Activated naive CD8-positive, alpha-beta T cell treated with anti-CD3 and anti-CD28 coated beads, Interleukin-2, amount 10 ng/mL, durations not matched to agents 7 days and 5 days (primary cell): ENCODE results near the gene CDH8. TPM values are rescaled to one million over a fixed set of nuclear protein-coding genes. Genes with fewer than 3 reads are reported as not detected.

ENCODE experiments used
- ATAC-seq: fragments of 150-1000 bp; cut with Tn5 transposase; one replicate; pipeline ENCODE4 v1.10.0; 2021; ENCODE audit warnings: low read depth, moderate library complexity
- POLR2A ChIA-PET: fragments of 350-600 bp; sonication (Branson Sonifier 250); formaldehyde crosslinking; loops from one replicate; lab custom pipeline; 2021; ENCODE audit warnings: antibody characterized with exemption; lab: Charles Lee
- DNase-seq: peaks from one replicate; pipeline ENCODE4 v3.0.0; 2021
- H3K27ac Mint-ChIP-seq: one replicate; pipeline ENCODE4 v1.8.0; 2022; ENCODE audit warnings: mild to moderate bottlenecking, mixed read lengths
- H3K27me3 Mint-ChIP-seq: one replicate; pipeline ENCODE4 v1.8.0; 2022; ENCODE audit warnings: mild to moderate bottlenecking, moderate library complexity, mixed read lengths
- H3K36me3 Mint-ChIP-seq: one replicate; pipeline ENCODE4 v1.8.0; 2021; ENCODE audit warnings: mild to moderate bottlenecking, mixed read lengths
- H3K4me1 Mint-ChIP-seq: one replicate; pipeline ENCODE4 v1.8.0; 2021; ENCODE audit warnings: mixed read lengths
- H3K4me3 Mint-ChIP-seq: one replicate; pipeline ENCODE4 v1.8.0; 2022; ENCODE audit warnings: mild to moderate bottlenecking, moderate library complexity, mixed read lengths
- H3K9me3 Mint-ChIP-seq: one replicate; pipeline ENCODE4 v1.8.0; 2021; ENCODE audit warnings: mixed read lengths
- total RNA-seq, 2 experiments: library from RNA; stranded (reverse); gene quantifications; one replicate each; pipeline ENCODE4 v1.2.3, GENCODE V29; 2021

Gene CDH8
- total RNA-seq, 2 experiments from 2014 or later, result 0.62 TPM; not detected in 1

DNA sequence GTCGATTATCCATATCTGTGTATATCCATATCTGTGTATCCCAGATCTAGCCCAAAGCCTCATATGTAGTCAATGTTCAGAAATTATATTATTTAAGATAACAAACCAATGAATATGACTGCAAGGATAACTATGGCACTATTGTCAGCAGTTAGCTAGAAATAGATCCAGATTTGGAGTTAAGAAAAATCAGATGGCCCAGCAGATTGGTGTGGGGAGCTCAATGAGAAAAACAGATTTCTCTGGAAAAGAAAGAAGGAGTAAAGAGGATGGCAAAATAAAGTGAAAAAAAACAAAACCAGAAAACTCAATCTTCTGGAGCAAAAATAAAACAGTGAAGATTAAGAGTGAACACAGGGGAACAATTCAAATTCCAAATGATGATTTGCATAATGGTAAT lies 10.6 kb upstream of the CDH8 start:
- ATAC-seq (no peak), DNase-seq (no peak)
- no peaks in the 10 kb centered on the region for H3K27me3 Mint-ChIP-seq
- H3K36me3 Mint-ChIP-seq, result no peaks in the 10 kb centered on the region
- H3K4me3 Mint-ChIP-seq, result no peak overlapping the region
- H3K9me3 Mint-ChIP-seq, result peaks cover 3% of the 10 kb centered on the region
- H3K4me1 Mint-ChIP-seq, result no peaks in the 10 kb centered on the region
- H3K27ac Mint-ChIP-seq, result no peak overlapping the region
- POLR2A ChIA-PET, result no interaction called here

DNA sequence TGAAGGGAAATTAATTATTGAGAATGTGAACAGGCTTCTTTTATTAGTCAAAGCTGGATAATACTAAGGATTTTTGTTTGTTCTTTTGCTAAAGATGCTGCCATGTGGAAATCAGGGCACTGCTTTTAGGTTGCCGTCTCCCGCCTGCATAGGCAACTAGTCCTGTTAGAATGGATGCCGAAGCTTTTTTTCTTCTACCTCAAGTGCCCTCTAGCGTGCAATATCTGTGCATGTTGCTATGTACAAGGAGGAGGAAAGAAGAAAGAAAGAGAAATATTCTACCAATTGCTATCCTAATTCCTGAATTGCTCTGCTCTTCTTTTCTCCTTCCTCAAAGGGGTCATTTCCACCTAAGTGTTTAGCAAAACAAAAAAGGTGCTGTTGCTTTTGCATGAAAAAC lies 5.2 kb upstream of the CDH8 start:
- H3K27ac Mint-ChIP-seq, result no peak overlapping the region
- ATAC-seq (no peak), DNase-seq (no peak)
- no peak overlapping the region for H3K4me3 Mint-ChIP-seq
- no peaks in the 10 kb centered on the region for H3K36me3 Mint-ChIP-seq
- POLR2A ChIA-PET, result no interaction called here
- peaks cover 7% of the 10 kb centered on the region for H3K27me3 Mint-ChIP-seq
- H3K4me1 Mint-ChIP-seq, result no peaks in the 10 kb centered on the region
- peaks cover 3% of the 10 kb centered on the region for H3K9me3 Mint-ChIP-seq

DNA sequence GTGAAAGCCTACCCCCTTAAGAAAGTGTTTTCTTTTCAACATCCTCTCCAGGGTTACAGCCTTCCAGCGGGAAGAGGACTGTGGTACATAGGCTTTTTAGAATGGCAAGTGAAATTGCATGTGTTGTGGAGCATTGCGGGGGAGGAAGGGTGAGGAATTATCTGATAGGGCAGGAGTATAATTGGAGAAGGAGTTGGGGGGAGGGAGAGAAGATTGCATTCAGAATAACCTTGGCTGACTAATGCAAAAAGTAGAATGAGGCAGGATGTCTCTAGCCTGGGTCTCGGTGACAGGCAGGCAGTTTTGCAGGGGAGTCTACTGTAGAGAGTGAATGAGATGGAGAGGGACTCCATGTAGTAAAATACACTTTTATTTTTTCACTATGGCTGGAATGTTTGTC lies 2.4 kb upstream of the CDH8 start:
- no peak overlapping the region for H3K4me3 Mint-ChIP-seq
- DNase-seq (no peak), ATAC-seq (no peak)
- no peaks in the 10 kb centered on the region for H3K36me3 Mint-ChIP-seq
- no peak overlapping the region for H3K27ac Mint-ChIP-seq
- H3K9me3 Mint-ChIP-seq, result peaks cover 1% of the 10 kb centered on the region
- peaks cover 20% of the 10 kb centered on the region for H3K27me3 Mint-ChIP-seq
- no peaks in the 10 kb centered on the region for H3K4me1 Mint-ChIP-seq
- POLR2A ChIA-PET, result no interaction called here

DNA sequence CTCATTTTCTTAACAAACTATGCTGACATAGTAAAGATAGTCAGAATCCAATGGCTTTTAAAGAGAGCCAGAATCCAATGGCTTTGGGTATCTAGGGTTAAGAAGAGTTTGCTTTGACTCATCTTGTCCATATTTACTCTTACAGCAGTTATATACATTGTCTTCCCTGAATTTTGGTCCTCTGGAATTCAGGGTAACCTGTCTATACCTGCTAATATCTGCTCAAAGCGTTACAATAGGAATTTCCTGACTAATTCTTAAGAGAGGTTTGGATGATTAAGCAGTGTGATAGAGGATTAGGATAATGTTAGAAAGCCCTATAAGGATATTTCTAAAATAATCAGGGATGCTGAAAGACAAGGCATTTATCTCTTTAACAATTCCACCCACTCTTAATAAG lies 2.0 kb upstream of the CDH8 start:
- Mint-ChIP-seq H3K27ac (no peak overlapping the region), H3K4me1 (no peaks in the 10 kb centered on the region), H3K9me3 (no peaks in the 10 kb centered on the region)

DNA sequence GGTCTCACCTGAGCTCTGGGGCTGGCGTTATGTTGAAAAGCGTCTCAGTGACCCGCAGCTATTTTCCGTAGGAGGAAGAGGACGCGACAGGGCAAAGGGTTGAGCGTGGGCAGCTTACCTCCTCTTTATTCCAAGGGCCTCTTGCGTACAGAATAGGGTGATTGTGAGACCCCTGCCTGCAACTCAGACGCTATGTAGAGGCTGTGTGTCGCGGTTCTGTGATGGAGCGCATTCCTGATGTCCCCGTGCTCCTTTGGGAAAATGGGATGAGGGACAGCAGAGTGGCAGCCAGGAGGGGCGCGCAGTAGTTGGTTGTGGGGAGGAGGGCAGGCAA lies 531 bp upstream of the CDH8 start:
- Mint-ChIP-seq H3K27me3 (peaks cover 20% of the 10 kb centered on the region), H3K4me3 (no peak overlapping the region), H3K27ac (no peak overlapping the region), H3K4me1 (no peaks in the 10 kb centered on the region), H3K9me3 (no peaks in the 10 kb centered on the region), H3K36me3 (no peaks in the 10 kb centered on the region)
- POLR2A ChIA-PET, result no interaction called here
- DNase-seq (no peak), ATAC-seq (no peak)

More for the DNA sequence above, 2.0 kb upstream of the CDH8 start:
- Mint-ChIP-seq H3K27me3 (peaks cover 20% of the 10 kb centered on the region), H3K36me3 (no peaks in the 10 kb centered on the region), H3K4me3 (no peak overlapping the region)
- no peak for DNase-seq
- ATAC-seq, result no peak
- POLR2A ChIA-PET, result no interaction called here

DNA sequence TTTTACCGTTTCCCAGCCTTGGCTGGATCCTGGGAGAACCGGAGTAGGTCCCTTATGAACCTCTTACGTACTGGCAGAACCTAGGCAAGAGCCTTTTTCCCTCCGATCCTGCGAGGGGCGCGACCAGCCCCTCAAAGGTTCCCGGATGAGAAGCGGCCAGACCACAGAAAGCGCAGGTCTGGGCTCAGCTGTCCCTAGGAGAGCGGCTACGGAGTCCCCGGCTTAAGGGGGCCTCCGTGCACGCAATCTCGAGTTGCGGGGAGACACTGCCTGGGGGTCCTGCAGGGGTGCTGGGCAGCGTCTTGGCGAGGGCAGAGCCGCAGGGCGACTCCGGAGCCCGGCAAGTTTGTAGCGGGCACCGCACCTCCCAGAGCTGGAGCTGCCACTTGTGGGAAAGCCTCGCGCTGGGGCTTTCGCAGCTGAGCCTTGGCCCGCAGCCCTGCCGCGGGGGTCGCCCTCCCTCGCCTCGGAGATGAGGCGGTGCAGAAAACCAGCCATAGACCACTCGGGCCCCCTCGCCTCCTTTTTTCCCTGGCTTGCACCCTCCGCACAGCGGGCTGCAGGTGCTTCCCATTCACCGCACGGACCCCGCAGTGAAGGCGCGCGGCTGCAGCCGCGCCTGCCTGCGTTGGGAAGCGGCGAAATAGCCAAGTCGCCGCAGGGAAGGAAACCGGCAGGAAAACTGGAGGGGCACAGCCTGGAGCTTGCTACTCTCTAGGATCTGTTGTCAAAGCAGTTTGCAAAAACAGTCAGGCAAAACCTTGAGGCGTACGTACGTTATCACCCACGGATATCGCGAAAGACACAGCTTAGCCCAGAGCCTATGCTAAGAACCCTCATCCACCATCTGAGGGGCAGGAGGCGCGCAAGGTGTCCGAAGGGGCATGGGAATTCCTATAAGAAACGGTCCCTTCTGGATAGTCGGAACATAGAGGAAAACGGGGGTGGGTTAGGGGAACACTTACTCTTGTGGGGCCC lies 834 bp downstream of the CDH8 start:
- Mint-ChIP-seq H3K4me1 (no peaks in the 10 kb centered on the region), H3K36me3 (no peaks in the 10 kb centered on the region), H3K4me3 (no peak overlapping the region), H3K27ac (no peak overlapping the region), H3K27me3 (peaks cover 20% of the 10 kb centered on the region), H3K9me3 (no peaks in the 10 kb centered on the region)
- no peak for ATAC-seq
- POLR2A ChIA-PET, result no interaction called here
- no peak for DNase-seq

DNA sequence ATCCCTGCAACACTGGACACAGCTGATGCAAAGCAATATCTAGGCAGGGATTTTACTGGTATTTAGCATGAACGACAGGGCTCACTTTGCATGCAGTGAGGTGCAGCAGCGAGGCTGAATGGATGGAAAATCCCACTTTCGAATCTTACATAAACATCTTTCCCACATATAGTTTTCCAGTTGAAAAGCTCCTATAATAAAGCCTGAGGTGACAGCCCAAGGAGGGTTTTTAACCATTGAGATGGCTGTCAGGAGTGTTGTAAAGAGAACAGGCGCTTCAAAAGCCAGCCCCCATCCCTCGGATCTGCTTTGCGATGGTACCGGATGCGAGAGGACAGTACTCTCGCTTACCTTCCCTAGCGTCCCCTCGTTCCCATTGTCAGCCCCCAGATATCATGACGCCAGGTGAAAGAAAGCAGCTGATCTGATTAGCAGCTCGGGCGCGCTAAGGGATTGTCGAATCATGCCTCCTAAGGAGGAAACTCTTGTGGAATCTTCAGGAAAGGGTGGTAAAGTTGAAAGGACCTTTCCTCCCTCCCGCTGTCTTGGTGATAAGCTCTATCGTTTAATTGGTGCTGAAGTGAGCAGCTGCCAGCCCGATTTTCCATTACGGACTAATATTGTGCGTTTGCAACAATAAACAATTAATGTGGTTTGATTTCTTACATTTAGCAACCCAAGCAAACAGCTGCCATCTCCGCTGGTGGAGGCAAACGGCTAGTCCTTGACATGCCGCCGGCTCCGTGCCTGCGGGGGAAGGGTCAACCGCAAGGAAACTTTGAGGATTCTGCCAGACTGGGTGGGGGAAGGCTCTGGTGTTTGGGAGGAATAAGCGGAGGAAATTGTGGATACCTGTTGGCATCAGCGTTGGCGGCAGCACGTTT lies 1.8 kb downstream of the CDH8 start:
- Mint-ChIP-seq H3K4me1 (no peaks in the 10 kb centered on the region), H3K4me3 (no peak overlapping the region), H3K36me3 (no peaks in the 10 kb centered on the region), H3K9me3 (no peaks in the 10 kb centered on the region), H3K27ac (no peak overlapping the region), H3K27me3 (peaks cover 20% of the 10 kb centered on the region)
- DNase-seq, result no peak
- ATAC-seq, result no peak
- POLR2A ChIA-PET, result interaction anchor here (0.8 kb wide), 1 partner anchor 8 kb away, joined by 3 read pairs; no protein-coding TSS in a partner anchor

DNA sequence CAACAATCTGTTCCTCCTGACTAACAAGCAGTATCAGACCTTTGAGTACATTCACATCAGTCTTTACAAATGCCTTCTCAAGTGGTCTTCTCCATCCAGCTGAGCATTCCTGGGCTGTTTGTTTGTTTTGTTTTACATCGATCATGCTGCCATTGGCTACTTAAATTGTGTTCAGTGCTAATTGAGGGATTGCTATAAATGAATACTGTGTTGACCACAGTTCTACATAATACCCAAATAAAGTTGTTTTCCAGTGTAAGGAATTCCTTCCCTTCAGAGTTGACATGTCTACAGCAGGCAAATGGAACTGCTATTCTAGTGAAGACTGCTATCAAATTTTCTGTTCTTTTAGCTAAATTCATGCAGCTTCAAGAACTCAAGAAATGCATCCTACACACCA lies 3.2 kb downstream of the CDH8 start:
- peaks cover 20% of the 10 kb centered on the region for H3K27me3 Mint-ChIP-seq
- H3K36me3 Mint-ChIP-seq, result no peaks in the 10 kb centered on the region
- ATAC-seq, result no peak
- no peak overlapping the region for H3K27ac Mint-ChIP-seq
- no peaks in the 10 kb centered on the region for H3K4me1 Mint-ChIP-seq
- no peaks in the 10 kb centered on the region for H3K9me3 Mint-ChIP-seq
- H3K4me3 Mint-ChIP-seq, result no peak overlapping the region
- POLR2A ChIA-PET, result no interaction called here
- DNase-seq, result no peak

DNA sequence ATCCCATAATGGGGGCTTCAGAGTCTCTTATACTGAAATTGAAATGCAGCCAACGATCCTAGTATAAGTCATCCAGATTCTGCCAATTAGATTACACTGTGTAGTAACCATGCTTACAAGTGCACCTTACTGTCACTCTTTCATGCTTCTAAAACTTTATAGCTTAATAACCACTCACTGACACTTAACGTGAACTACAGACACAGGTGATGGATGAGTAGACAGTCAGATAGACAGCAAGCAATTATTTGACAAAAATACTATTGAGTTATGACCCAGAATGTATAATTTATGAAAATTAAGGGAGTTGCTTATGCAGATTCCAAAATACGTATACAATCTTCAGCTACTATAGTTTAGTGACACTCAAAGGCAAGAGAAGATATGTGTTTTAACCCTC lies 6.3 kb downstream of the CDH8 start:
- no peaks in the 10 kb centered on the region for H3K9me3 Mint-ChIP-seq
- peaks cover 7% of the 10 kb centered on the region for H3K27me3 Mint-ChIP-seq
- DNase-seq, result no peak
- POLR2A ChIA-PET, result no interaction called here
- no peak overlapping the region for H3K27ac Mint-ChIP-seq
- ATAC-seq, result no peak
- H3K4me3 Mint-ChIP-seq, result no peak overlapping the region
- H3K36me3 Mint-ChIP-seq, result no peaks in the 10 kb centered on the region
- no peaks in the 10 kb centered on the region for H3K4me1 Mint-ChIP-seq

DNA sequence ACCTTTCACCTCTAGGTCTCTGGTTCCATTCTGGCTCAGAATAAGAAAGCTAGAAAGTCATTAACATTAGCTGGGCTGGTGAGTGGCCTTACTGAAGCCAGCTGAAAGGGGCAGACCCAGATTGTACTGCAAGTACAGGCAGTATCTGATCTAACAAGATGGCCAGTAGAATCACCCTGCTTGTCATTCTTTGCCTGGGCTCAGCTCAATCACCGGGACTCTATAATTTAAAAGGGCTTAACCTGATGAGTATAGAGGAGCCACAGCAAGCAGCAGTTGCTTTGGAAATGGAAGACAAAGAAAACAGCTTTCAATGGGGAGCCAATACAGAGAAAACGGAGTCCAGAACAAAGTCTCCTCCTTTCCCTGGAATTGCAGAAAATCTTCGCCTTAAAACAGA lies 13.6 kb downstream of the CDH8 start:
- no peaks in the 10 kb centered on the region for H3K9me3 Mint-ChIP-seq
- H3K27me3 Mint-ChIP-seq, result no peaks in the 10 kb centered on the region
- H3K27ac Mint-ChIP-seq, result no peak overlapping the region
- no peaks in the 10 kb centered on the region for H3K4me1 Mint-ChIP-seq
- ATAC-seq (no peak), DNase-seq (no peak)
- H3K36me3 Mint-ChIP-seq, result no peaks in the 10 kb centered on the region
- POLR2A ChIA-PET, result no interaction called here
- H3K4me3 Mint-ChIP-seq, result no peak overlapping the region

DNA sequence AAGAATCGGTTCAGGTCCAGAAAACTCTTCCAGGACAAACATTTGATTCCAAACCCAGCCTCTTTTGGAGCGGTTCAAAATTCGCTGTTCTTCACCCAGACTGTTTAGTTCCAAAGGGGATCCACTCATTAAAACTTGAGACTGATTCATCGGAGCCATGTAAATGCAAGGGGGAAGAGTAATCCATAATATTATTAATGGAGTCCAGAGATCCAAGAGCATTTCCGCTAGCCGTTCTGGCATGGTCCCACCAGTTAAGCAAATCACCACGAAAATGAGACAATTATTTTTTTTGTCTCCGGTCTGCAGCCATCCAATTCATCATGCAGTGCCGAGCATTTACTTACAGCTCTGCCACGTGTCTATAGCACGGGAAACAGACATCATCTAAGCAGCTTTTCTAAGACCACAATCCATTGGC lies 15.1 kb downstream of the CDH8 start:
- Mint-ChIP-seq H3K27me3 (no peaks in the 10 kb centered on the region), H3K36me3 (no peaks in the 10 kb centered on the region), H3K27ac (no peak overlapping the region), H3K4me3 (no peak overlapping the region), H3K4me1 (no peaks in the 10 kb centered on the region), H3K9me3 (no peaks in the 10 kb centered on the region)
- no peak for ATAC-seq
- POLR2A ChIA-PET, result no interaction called here
- no peak for DNase-seq

DNA sequence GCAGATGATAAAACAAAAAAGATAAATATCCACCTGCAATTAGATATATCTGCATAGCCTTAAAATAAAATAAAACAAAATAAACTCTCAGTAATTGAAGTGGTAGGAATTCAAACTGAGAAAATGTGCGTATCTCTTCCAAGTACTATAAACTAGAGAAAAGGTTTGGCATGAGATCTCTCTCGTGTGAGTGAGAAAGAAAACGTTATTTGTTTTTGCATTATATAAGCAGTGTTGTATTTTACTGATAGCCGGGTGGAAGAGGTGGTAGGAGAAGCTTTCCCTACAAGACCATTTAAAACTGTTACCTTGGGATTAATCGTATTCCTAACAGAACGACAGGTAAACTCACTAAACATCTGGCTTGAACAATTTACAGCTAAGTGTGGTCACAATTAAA lies 15.6 kb downstream of the CDH8 start:
- Mint-ChIP-seq H3K4me1 (no peaks in the 10 kb centered on the region), H3K27ac (no peak overlapping the region), H3K36me3 (no peaks in the 10 kb centered on the region), H3K4me3 (no peak overlapping the region), H3K27me3 (no peaks in the 10 kb centered on the region), H3K9me3 (no peaks in the 10 kb centered on the region)
- ATAC-seq (no peak), DNase-seq (no peak)
- POLR2A ChIA-PET, result no interaction called here

DNA sequence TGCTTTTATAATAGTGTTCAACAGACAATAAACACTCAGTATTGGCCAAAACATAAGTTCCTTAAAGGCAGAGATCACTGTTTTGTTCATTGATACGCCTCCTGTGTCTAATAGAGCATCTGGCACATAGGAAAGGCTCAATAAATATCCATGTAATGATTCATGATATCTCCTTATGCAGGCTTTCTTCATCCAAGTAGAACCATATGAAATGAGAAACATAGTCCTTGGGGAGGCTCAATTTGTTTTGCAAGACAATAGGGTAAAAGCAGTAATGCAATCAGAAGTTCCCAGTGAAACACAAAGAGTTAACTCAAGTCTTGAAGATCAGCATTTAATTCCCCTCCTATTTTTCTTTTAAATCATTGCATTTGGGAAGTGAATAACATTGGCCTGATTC lies 16.4 kb downstream of the CDH8 start:
- no peak overlapping the region for H3K27ac Mint-ChIP-seq
- no peaks in the 10 kb centered on the region for H3K36me3 Mint-ChIP-seq
- no peak overlapping the region for H3K4me3 Mint-ChIP-seq
- ATAC-seq (no peak), DNase-seq (no peak)
- POLR2A ChIA-PET, result no interaction called here
- H3K4me1 Mint-ChIP-seq, result no peaks in the 10 kb centered on the region
- H3K9me3 Mint-ChIP-seq, result no peaks in the 10 kb centered on the region
- H3K27me3 Mint-ChIP-seq, result no peaks in the 10 kb centered on the region
